ENCODE measurements around the gene BMF.

BMF gene

DNA sequence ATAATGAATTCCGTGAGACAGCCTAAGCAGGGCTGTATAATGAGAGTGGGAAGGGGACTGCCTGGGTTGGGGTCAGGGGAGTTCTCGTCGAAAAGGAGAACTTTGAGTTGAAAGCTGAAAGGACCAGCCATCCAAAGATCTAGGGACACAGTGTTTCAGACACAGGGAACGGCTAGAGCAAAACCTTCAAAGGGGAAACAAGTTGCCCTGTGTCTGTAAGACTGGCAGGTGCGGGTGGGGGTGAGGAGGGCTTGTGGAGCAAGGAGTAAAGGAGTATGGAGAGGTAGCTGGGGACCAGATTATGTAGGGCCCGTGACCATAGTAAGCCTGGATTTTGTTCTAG is 68.4 kb downstream of the BMF start:
- TF ChIP-seq, protein P1, sequence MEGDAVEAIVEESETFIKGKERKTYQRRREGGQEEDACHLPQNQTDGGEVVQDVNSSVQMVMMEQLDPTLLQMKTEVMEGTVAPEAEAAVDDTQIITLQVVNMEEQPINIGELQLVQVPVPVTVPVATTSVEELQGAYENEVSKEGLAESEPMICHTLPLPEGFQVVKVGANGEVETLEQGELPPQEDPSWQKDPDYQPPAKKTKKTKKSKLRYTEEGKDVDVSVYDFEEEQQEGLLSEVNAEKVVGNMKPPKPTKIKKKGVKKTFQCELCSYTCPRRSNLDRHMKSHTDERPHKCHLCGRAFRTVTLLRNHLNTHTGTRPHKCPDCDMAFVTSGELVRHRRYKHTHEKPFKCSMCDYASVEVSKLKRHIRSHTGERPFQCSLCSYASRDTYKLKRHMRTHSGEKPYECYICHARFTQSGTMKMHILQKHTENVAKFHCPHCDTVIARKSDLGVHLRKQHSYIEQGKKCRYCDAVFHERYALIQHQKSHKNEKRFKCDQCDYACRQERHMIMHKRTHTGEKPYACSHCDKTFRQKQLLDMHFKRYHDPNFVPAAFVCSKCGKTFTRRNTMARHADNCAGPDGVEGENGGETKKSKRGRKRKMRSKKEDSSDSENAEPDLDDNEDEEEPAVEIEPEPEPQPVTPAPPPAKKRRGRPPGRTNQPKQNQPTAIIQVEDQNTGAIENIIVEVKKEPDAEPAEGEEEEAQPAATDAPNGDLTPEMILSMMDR (conservative IDR thresholded peaks at IDR 0.05) = no peak
- peak overlapping the region; percentile 94; the same call in 1 of the 2 replicates for H3K27ac ChIP-seq

DNA sequence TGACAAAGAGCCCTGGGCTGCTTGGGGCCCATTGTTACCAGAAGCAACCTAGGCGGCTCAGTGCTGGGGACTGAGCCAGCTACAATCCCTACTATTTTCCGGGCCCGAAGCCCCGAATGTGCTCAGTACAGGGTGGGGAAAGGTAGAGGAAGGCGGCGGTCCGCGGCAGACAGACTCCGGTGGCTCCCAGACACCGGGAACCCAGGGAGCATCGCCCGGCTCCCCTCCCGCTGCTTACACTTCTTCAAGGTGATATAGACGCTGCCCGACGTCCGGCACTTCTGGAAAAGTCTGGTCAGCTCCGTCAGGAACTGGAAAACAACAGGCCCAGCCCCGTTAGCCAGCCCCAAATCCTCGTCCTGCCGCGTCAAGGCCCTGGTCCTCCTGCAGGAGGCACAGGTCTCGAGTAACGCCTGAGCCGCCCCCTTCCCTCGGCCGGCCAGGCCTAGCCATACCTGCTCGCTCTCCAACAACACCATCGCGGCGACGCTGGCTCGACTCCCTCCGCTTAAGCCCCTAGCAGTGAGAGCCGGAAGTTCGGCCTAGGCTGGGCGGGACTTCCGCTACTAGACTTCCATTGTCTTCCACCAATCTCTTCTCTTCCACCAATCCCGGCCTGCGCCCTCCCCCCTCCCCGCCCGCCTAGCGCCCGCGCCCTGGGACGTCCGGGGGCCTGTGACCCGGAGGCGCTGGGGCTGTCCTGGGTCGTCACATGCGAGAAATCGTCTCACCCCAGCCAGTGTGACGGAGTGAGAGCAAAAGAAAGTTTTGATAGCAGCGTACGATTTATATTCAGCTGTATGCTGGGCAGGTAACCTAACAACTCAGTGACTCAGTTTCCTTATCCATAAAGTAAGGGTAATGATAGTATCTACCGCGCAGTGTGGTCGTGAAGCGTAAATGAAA is 69.8 kb downstream of the BMF start, which contains the start of gene SRP14:
Gene SRP14, minus strand, starts transcription at position 544 of the 906 bp plus-strand sequence. Its CDS starts 65 bp downstream, at position 479.
- H3K27ac ChIP-seq = peak within 1 kb of the TSS; percentile 94
- TF ChIP-seq, protein P1 (conservative IDR thresholded peaks at IDR 0.05) = no peak

DNA sequence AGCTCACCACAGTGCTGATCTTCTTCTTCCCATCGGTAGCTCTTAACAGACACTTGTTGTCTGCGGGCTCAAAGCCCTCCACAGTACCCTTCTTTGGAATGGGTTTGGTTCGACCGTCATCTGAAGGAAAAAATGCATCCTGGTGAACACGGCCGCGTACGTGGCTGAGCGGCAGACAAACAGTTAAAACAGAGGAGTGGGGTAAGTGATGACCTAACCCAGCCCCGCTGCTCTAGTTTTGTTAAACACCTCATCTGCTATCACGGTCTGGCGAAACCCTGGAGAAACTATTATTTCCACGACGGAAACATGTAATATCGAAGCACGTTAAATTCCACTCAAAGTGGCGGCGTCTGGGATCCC is 70.4 kb downstream of the BMF start:
- peak overlapping the region; percentile 94 for H3K27ac ChIP-seq
- TF ChIP-seq, protein P1 (conservative IDR thresholded peaks at IDR 0.05) = no peak
